Glutamatergic neuron (in vitro differentiated cells): ENCODE data around the gene RFX7. TPM values are rescaled to one million over a fixed set of nuclear protein-coding genes. Genes with fewer than 3 reads are reported as not detected.

Experiments
- DNase-seq: peaks from one replicate; pipeline ENCODE4 v3.0.0; 2022
- H3K27ac Mint-ChIP-seq: one replicate; pipeline ENCODE4 v1.8.0; 2020; ENCODE audit warnings: mild to moderate bottlenecking, mixed read lengths, inconsistent platforms; ENCODE audit not compliant: unreplicated experiment
- H3K27me3 Mint-ChIP-seq: one replicate; pipeline ENCODE4 v1.8.0; 2020; ENCODE audit warnings: mild to moderate bottlenecking, moderate library complexity, mixed read lengths, inconsistent platforms; ENCODE audit not compliant: unreplicated experiment
- H3K36me3 Mint-ChIP-seq: one replicate; pipeline ENCODE4 v1.8.0; 2020; ENCODE audit warnings: mild to moderate bottlenecking, mixed read lengths, inconsistent platforms; ENCODE audit not compliant: unreplicated experiment
- H3K4me1 Mint-ChIP-seq: one replicate; pipeline ENCODE4 v1.8.0; 2020; ENCODE audit warnings: mild to moderate bottlenecking, low read depth, mixed read lengths, inconsistent platforms; ENCODE audit not compliant: unreplicated experiment
- H3K4me3 Mint-ChIP-seq: one replicate; pipeline ENCODE4 v1.8.0; 2020; ENCODE audit warnings: mild to moderate bottlenecking, mixed read lengths, inconsistent platforms; ENCODE audit not compliant: unreplicated experiment
- H3K9me3 Mint-ChIP-seq: one replicate; pipeline ENCODE4 v1.8.0; 2020; ENCODE audit warnings: mild to moderate bottlenecking, moderate library complexity, mixed read lengths, inconsistent platforms; ENCODE audit not compliant: unreplicated experiment
- CTCF ChIP-seq: fragments of 200-600 bp; sonication (generic); IDR thresholded peaks from one replicate; pipeline ENCODE4 v1.5.0; 2021; ENCODE audit not compliant: partially characterized antibody, unreplicated experiment
- total RNA-seq: library from RNA; stranded (reverse); fragmentation: NEBNext Ultra II Directional; extraction: Animal tissue kit (Norgen Biotek cat#: 25700); gene quantifications from one replicate; pipeline ENCODE4 v1.2.1, GENCODE V29; 2021; ENCODE audit not compliant: unreplicated experiment

Gene RFX7
- total RNA-seq, 1 donor from 2014 or later, result 34.1 TPM

- H3K9me3 Mint-ChIP-seq, result peaks cover 4% of the 10 kb centered on the region
- DNase-seq, result no peak
- H3K36me3 Mint-ChIP-seq, result peaks cover 15% of the 10 kb centered on the region
- TF ChIP-seq CTCF, result no peak
- H3K4me1 Mint-ChIP-seq, result no peaks in the 10 kb centered on the region
- H3K27ac Mint-ChIP-seq, result no peak overlapping the region
- no peaks in the 10 kb centered on the region for H3K27me3 Mint-ChIP-seq
- H3K4me3 Mint-ChIP-seq, result no peak overlapping the region
These were observed 148.3 kb downstream of the RFX7 start for GRCh38 chr15:56095406-56095805.

GRCh38 chr15:56094171-56094570 lies 149.5 kb downstream of the RFX7 start:
- H3K36me3 Mint-ChIP-seq, result peaks cover 15% of the 10 kb centered on the region
- H3K9me3 Mint-ChIP-seq, result peaks cover 4% of the 10 kb centered on the region
- H3K27me3 Mint-ChIP-seq, result no peaks in the 10 kb centered on the region
- no peak overlapping the region for H3K4me3 Mint-ChIP-seq
- no peak for TF ChIP-seq CTCF
- no peak for DNase-seq
- H3K27ac Mint-ChIP-seq, result peak overlapping the region; percentile 9
- H3K4me1 Mint-ChIP-seq, result no peaks in the 10 kb centered on the region

GRCh38 chr15:56088389-56088788 lies 155.3 kb downstream of the RFX7 start:
- TF ChIP-seq CTCF, result no peak
- Mint-ChIP-seq H3K27me3 (no peaks in the 10 kb centered on the region), H3K36me3 (peaks cover under 1% of the 10 kb centered on the region), H3K9me3 (no peaks in the 10 kb centered on the region), H3K4me1 (peaks cover 2% of the 10 kb centered on the region), H3K4me3 (no peak overlapping the region), H3K27ac (no peak overlapping the region)
- no peak for DNase-seq

GRCh38 chr15:56086566-56086965 lies 157.1 kb downstream of the RFX7 start:
- H3K36me3 Mint-ChIP-seq, result no peaks in the 10 kb centered on the region
- TF ChIP-seq CTCF, result no peak
- peaks cover 2% of the 10 kb centered on the region for H3K4me1 Mint-ChIP-seq
- H3K27me3 Mint-ChIP-seq, result no peaks in the 10 kb centered on the region
- no peak overlapping the region for H3K27ac Mint-ChIP-seq
- H3K9me3 Mint-ChIP-seq, result no peaks in the 10 kb centered on the region
- no peak overlapping the region for H3K4me3 Mint-ChIP-seq
- no peak for DNase-seq

- H3K4me3 Mint-ChIP-seq, result no peak overlapping the region
- no peak for DNase-seq
- H3K27ac Mint-ChIP-seq, result no peak overlapping the region
- H3K4me1 Mint-ChIP-seq, result peaks cover 2% of the 10 kb centered on the region
- TF ChIP-seq CTCF, result no peak
- H3K36me3 Mint-ChIP-seq, result no peaks in the 10 kb centered on the region
- peaks cover 5% of the 10 kb centered on the region for H3K9me3 Mint-ChIP-seq
- no peaks in the 10 kb centered on the region for H3K27me3 Mint-ChIP-seq
These were observed 161.4 kb downstream of the RFX7 start for GRCh38 chr15:56082263-56082761.
